ENCODE measurements around the gene SLC43A3. TPM values are rescaled to one million over a fixed set of nuclear protein-coding genes. Genes with fewer than 3 reads are reported as not detected.

The SLC43A3 gene
- total RNA-seq, 2 donors from 2014 or later: 10.6 to 21.4 TPM

DNA sequence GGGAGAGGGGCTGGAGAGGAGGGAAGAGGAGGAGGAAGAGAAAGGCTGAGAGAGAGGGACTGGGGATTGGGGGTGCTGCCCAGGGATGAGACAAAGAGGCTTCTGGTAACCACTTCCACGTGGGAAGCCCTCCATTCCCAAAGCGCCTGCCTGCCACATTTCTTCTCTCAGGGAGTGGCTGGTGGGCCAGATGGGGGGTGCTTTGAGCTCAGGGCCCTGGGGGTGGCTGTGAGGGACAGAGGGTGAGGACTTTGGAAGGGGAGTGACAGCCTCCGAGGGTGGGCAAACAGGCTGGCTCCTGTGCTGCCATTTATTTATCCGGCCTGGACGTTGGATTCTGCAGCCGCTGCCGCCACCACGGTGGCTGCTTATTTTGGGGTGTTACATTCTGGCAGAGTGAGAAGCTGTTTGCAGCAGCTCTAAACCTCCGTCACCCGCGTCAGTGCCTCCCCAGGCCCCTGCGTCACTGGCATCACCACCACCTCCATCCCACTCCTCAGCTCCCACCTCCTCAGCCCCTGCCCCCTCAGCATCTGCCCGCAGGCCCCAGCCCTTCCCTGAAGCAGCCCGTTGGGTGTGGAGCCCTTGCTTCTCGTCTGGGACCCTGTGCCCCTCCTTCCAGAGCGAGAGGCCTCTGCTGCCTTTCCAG, 35.0 kb upstream of the SLC43A3 start:
- intact Hi-C loops (cut with DNase I): no loop called here
- Histone ChIP-seq H3K4me1 (peaks cover 15% of the 10 kb centered on the region), H3K4me3 (no peak overlapping the region), H3K36me3 (no peaks in the 10 kb centered on the region), H3K9ac (ENCODE audit: low read depth in 2 of 2, low read length in 2 of 2) (no peak overlapping the region), H3K9me3 (no peaks in the 10 kb centered on the region), H3K27me3 (peaks cover 35% of the 10 kb centered on the region), H3K27ac (no peak overlapping the region)
- TF ChIP-seq, protein P1, sequence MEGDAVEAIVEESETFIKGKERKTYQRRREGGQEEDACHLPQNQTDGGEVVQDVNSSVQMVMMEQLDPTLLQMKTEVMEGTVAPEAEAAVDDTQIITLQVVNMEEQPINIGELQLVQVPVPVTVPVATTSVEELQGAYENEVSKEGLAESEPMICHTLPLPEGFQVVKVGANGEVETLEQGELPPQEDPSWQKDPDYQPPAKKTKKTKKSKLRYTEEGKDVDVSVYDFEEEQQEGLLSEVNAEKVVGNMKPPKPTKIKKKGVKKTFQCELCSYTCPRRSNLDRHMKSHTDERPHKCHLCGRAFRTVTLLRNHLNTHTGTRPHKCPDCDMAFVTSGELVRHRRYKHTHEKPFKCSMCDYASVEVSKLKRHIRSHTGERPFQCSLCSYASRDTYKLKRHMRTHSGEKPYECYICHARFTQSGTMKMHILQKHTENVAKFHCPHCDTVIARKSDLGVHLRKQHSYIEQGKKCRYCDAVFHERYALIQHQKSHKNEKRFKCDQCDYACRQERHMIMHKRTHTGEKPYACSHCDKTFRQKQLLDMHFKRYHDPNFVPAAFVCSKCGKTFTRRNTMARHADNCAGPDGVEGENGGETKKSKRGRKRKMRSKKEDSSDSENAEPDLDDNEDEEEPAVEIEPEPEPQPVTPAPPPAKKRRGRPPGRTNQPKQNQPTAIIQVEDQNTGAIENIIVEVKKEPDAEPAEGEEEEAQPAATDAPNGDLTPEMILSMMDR (IDR thresholded peaks at IDR 0.05): no peak
- no peak for DNase-seq

DNA sequence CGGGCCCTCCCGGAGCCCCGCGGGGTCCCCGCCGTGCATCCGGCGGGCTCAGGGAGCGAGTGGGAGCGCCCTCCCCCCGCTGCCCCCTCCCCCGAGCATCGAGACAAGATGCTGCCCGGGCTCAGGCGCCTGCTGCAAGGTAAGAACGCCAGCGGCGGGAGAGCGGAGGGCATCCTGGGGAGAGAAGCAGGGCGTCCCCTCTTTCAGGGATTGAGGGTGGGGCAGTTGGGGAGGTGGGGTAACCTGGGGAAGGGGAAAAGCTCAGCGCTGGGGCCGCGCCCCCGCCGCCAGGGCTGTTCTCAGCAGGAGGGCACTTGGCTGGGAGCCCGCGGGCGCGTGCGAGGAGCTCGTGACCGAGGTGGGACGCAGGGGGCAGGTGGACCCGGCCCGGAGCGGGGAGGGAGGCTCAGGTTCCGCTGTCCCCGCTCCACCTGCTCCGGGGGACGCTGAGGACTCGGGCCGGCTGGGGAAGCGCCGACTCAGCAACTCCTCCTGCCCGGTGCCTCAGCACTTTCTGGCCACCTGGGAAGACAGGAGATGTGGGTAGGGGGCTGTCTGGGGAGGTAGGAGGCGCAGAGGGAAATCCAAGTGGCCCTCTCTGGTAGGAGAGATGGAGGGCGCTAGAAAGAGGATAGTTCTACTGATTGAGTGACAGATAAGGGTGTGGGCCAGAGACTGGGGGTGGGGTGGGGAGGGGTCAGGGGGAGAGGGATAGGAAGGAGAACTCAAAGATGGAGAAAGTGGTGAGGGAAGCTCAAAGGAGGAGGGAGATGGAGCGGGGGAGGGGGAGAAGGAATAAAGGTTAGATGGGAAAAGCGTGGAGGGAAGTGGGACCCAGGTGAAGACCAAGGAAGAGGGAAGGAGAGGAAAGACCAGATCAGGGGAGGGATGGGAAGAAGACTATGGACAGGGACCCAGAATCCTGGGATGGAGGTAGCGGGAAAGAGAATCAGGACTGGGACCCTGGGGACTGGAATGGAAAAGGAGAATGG, 34.1 kb upstream of the SLC43A3 start:
- intact Hi-C loops (cut with DNase I): no loop called here
- no peaks in the 10 kb centered on the region for H3K9me3 ChIP-seq
- peak overlapping the region; percentile 37 for H3K4me3 ChIP-seq
- no peak for DNase-seq
- TF ChIP-seq, protein P1 (IDR thresholded peaks at IDR 0.05): no peak
- H3K36me3 ChIP-seq: no peaks in the 10 kb centered on the region
- H3K9ac ChIP-seq (ENCODE audit: low read depth in 2 of 2, low read length in 2 of 2): peak overlapping the region in 1 of 2 donors; percentile 2
- H3K4me1 ChIP-seq: peaks cover 15% of the 10 kb centered on the region
- H3K27ac ChIP-seq: no peak overlapping the region
- peaks cover 35% of the 10 kb centered on the region for H3K27me3 ChIP-seq

DNA sequence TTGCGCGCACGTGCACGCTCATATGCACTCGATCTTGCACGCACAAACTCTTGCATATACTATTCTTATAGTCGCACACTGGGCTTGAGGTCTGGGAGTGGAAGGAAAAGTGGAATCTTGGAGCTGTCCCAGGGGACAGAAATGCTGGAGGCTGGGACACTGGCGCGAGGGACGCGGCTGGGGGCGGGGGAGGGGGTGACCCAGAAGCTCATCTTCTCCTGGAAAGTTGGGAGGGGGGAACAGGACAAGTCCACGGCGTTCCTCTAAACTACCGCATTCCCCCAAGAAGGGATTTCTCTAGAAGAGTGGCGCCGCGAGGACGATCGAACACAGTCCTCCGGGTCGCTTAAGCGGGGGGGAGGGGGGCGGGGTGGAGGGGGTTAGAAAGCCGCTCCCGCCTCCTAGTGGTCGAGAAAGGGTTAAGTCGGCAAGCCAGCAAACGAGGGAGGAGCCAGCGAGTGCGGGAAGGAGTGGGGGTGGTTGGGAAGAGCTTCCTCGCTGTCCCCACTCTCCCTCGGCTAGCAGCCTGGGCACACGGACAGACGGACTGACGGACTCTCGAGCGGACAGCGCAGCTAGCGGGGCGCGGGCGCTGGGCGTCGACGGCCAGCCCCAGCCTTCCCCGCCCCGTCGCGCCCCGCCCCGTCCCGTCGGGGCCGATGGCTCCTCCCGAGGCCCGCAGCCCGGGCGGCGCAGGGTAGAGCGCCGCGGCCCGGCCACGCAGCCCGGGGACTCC, 33.3 kb upstream of the SLC43A3 start, which contains the start of gene RTN4RL2:
RTN4RL2 (plus strand) TSS at position 507 of the 736 bp plus-strand sequence. CDS start 338 bp downstream, outside the sequence.
- DNase-seq: peak; percentile 48
- Histone ChIP-seq H3K9me3 (no peaks in the 10 kb centered on the region), H3K27ac (no peak within 1 kb of the TSS), H3K4me3 (peak within 1 kb of the TSS; percentile 38), H3K36me3 (no peaks in the 10 kb centered on the region), H3K9ac (ENCODE audit: low read depth in 2 of 2, low read length in 2 of 2) (peak within 1 kb of the TSS in 1 of 2 donors; percentile 26), H3K27me3 (peaks cover 35% of the 10 kb centered on the region), H3K4me1 (peaks cover 15% of the 10 kb centered on the region)
- intact Hi-C loops (cut with DNase I): no loop called here
- TF ChIP-seq, protein P1 (IDR thresholded peaks at IDR 0.05): no peak

GRCh38 chr11:57459164-57460021, 32.5 kb upstream of the SLC43A3 start:
- no peak for DNase-seq

More at GRCh38 chr11:57459164-57460021, 32.5 kb upstream of the SLC43A3 start:
- Histone ChIP-seq H3K9ac (ENCODE audit: low read depth in 2 of 2, low read length in 2 of 2) (peak overlapping the region; percentile 26 to 34), H3K27ac (no peak overlapping the region), H3K27me3 (peaks cover 35% of the 10 kb centered on the region), H3K4me3 (peak overlapping the region; percentile 38), H3K9me3 (no peaks in the 10 kb centered on the region), H3K36me3 (no peaks in the 10 kb centered on the region), H3K4me1 (peaks cover 15% of the 10 kb centered on the region)
- TF ChIP-seq, protein P1 (IDR thresholded peaks at IDR 0.05): no peak
- intact Hi-C loops (cut with DNase I): loop anchor here (5.0 kb wide), 1 partner anchor 68 kb away; no protein-coding TSS in a partner anchor
